IMR-90 (cell line): ENCODE data around the gene F13A1. TPM values are rescaled to one million over a fixed set of nuclear protein-coding genes. Genes with fewer than 3 reads are reported as not detected.

Source experiments
- ATAC-seq: fragments of 200-7000 bp; cut with Tn5 transposase; 2 replicates; pipeline ENCODE4 v1.9.1; 2020; ENCODE audit warnings: low read depth, mild to moderate bottlenecking, moderate library complexity
- BruUV-seq: library from RNA; stranded (reverse); fragments of 400-500 nt; replicated peaks from 2 replicates; lab custom pipeline; 2021; lab: Mats Ljungman, UMichigan
- CTCF ChIA-PET: fragments of 300-600 bp; formaldehyde crosslinking; extraction: SDS; loops from one replicate; lab custom pipeline; 2021; ENCODE audit warnings: antibody characterized with exemption; lab: Yijun Ruan, JAX
- POLR2A ChIA-PET: fragments of 300-600 bp; sonication (Branson Sonifier 250); formaldehyde crosslinking; loops from one replicate; lab custom pipeline; 2022; ENCODE audit warnings: antibody characterized with exemption; ENCODE audit not compliant: unreplicated experiment; lab: Charles Lee
- DNase-seq: peaks from one replicate; pipeline ENCODE4 v3.0.0; 2013
- H2AFZ ChIP-seq: replicated peaks from 2 replicates; pipeline ENCODE3; 2013; ENCODE audit warnings: low read length, mild to moderate bottlenecking; ENCODE audit not compliant: poor library complexity
- H2AK5ac ChIP-seq: 2 replicates; pipeline ENCODE4 v1.6.1; 2013; ENCODE audit warnings: low read depth, low read length, inconsistent platforms
- H2AK9ac ChIP-seq: replicated peaks from 2 replicates; pipeline ENCODE3; 2013; ENCODE audit warnings: mild to moderate bottlenecking, low read depth, low read length, moderate library complexity; ENCODE audit not compliant: poor library complexity
- H2BK120ac ChIP-seq: 2 replicates; pipeline ENCODE4 v1.6.1; 2013; ENCODE audit warnings: low read depth, low read length, inconsistent platforms
- H2BK15ac ChIP-seq: 3 replicates; pipeline ENCODE4 v1.6.1; 2013; ENCODE audit warnings: low read depth, low read length, inconsistent platforms
- H2BK20ac ChIP-seq: 2 replicates; pipeline ENCODE4 v1.6.1; 2013; ENCODE audit warnings: low read depth, mild to moderate bottlenecking, inconsistent platforms, low read length, moderate library complexity
- H2BK5ac ChIP-seq: 2 replicates; pipeline ENCODE4 v1.6.1; 2013; ENCODE audit warnings: mild to moderate bottlenecking, low read depth, low read length, inconsistent platforms; ENCODE audit not compliant: poor library complexity, severe bottlenecking
- H3K14ac ChIP-seq: replicated peaks from 2 replicates; pipeline ENCODE4 v1.6.1; 2013; ENCODE audit warnings: low read depth, low read length, inconsistent platforms
- H3K18ac ChIP-seq: 2 replicates; pipeline ENCODE4 v1.6.1; 2013; ENCODE audit warnings: low read depth, low read length, control low read depth
- H3K23ac ChIP-seq: 2 replicates; pipeline ENCODE4 v1.6.1; 2013; ENCODE audit warnings: low read depth, low read length, inconsistent platforms
- H3K27ac ChIP-seq: 2 replicates; pipeline ENCODE4 v1.5.1; 2013; ENCODE audit warnings: mild to moderate bottlenecking, control low read depth, low read length; ENCODE audit not compliant: insufficient read depth
- H3K27me3 ChIP-seq: 2 replicates; pipeline ENCODE4 v1.6.1; 2013; ENCODE audit warnings: low read length; ENCODE audit not compliant: control insufficient read depth, insufficient read depth
- H3K36me3 ChIP-seq: 2 replicates; pipeline ENCODE4 v1.6.1; 2013; ENCODE audit warnings: low read length, mixed read lengths; ENCODE audit not compliant: control insufficient read depth, insufficient read depth
- H3K4ac ChIP-seq: 2 replicates; pipeline ENCODE4 v1.6.1; 2013; ENCODE audit warnings: low read depth, low read length, inconsistent platforms
- H3K4me1 ChIP-seq: 2 replicates; pipeline ENCODE4 v1.6.1; 2013; ENCODE audit warnings: low read length, mixed read lengths; ENCODE audit not compliant: control insufficient read depth, insufficient read depth
- H3K4me2 ChIP-seq: 2 replicates; pipeline ENCODE4 v1.6.1; 2013; ENCODE audit warnings: low read depth, mild to moderate bottlenecking, control low read depth, low read length, moderate library complexity
- H3K4me3 ChIP-seq: 2 replicates; pipeline ENCODE4 v1.5.1; 2013; ENCODE audit warnings: low read depth, mild to moderate bottlenecking, control low read depth, low read length, moderate library complexity; ENCODE audit not compliant: insufficient read depth
- H3K56ac ChIP-seq: 2 replicates; pipeline ENCODE4 v1.6.1; 2013; ENCODE audit warnings: low read length, inconsistent platforms; ENCODE audit not compliant: insufficient read depth; ENCODE audit errors: extremely low read depth
- H3K79me1 ChIP-seq, 2 experiments: 2 replicates each; pipeline ENCODE4 v1.6.1; 2013; ENCODE audit warnings: low read length in 2 of 2, inconsistent platforms in 1 of 2, low read depth in 1 of 2
- H3K9ac ChIP-seq: 2 replicates; pipeline ENCODE4 v1.6.1; 2013; ENCODE audit warnings: low read depth, low read length, control low read depth
- H3K9me1 ChIP-seq: 2 replicates; pipeline ENCODE4 v1.6.1; 2013; ENCODE audit warnings: low read length, inconsistent platforms; ENCODE audit not compliant: insufficient read depth
- H3K9me3 ChIP-seq: 2 replicates; pipeline ENCODE4 v1.6.1; 2013; ENCODE audit warnings: low read length; ENCODE audit not compliant: control insufficient read depth, insufficient read depth
- H4K20me1 ChIP-seq: 2 replicates; pipeline ENCODE4 v1.6.1; 2013; ENCODE audit warnings: low read length, inconsistent platforms; ENCODE audit not compliant: insufficient read depth
- H4K5ac ChIP-seq: 2 replicates; pipeline ENCODE4 v1.6.1; 2013; ENCODE audit warnings: mild to moderate bottlenecking, low read depth, low read length, control low read depth
- H4K8ac ChIP-seq, 2 experiments: 2 replicates each; pipeline ENCODE4 v1.6.1; 2013; ENCODE audit warnings: low read depth in 2 of 2, low read length in 2 of 2, control low read depth in 1 of 2, inconsistent platforms in 1 of 2
- H4K91ac ChIP-seq: 2 replicates; pipeline ENCODE4 v1.6.1; 2013; ENCODE audit warnings: low read depth, low read length, inconsistent platforms; ENCODE audit not compliant: insufficient read depth
- BHLHE40 ChIP-seq: fragments of 150-350 bp; IDR thresholded peaks from 2 replicates; pipeline ENCODE4 v1.6.1; 2016; ENCODE audit warnings: mild to moderate bottlenecking, low read depth, low read length
- CEBPB ChIP-seq: IDR thresholded peaks from 2 replicates; pipeline ENCODE4 v1.6.1; 2012; ENCODE audit warnings: low read depth, low read length, improper control_type of control experiment
- CHD1 ChIP-seq: IDR thresholded peaks from 2 replicates; pipeline ENCODE4 v1.6.1; 2012; ENCODE audit warnings: low read depth, low read length, improper control_type of control experiment
- CTCF ChIP-seq: conservative IDR thresholded peaks from 2 replicates; pipeline ENCODE4 v1.5.1; 2012; ENCODE audit warnings: mild to moderate bottlenecking, low read depth, low read length, improper control_type of control experiment
- ELK1 ChIP-seq: fragments of 150-350 bp; IDR thresholded peaks from 2 replicates; pipeline ENCODE4 v1.6.1; 2016; ENCODE audit warnings: low read depth, mild to moderate bottlenecking, low read length, moderate library complexity, borderline replicate concordance
- FOS ChIP-seq: fragments of 150-350 bp; IDR thresholded peaks from 2 replicates; pipeline ENCODE4 v1.6.1; 2016; ENCODE audit warnings: low read depth, low read length
- MAFK ChIP-seq: IDR thresholded peaks from 2 replicates; pipeline ENCODE4 v1.6.1; 2012; ENCODE audit warnings: low read depth, low read length, improper control_type of control experiment
- MAZ ChIP-seq: IDR thresholded peaks from 2 replicates; pipeline ENCODE4 v1.6.1; 2012; ENCODE audit warnings: low read depth, mild to moderate bottlenecking, low read length, improper control_type of control experiment, moderate library complexity, borderline replicate concordance
- MXI1 ChIP-seq: IDR thresholded peaks from 2 replicates; pipeline ENCODE4 v1.6.1; 2012; ENCODE audit warnings: low read depth, mild to moderate bottlenecking, low read length, moderate library complexity, borderline replicate concordance
- NFE2L2 ChIP-seq: fragments of 150-350 bp; IDR thresholded peaks from 2 replicates; pipeline ENCODE4 v1.6.1; 2016; ENCODE audit warnings: low read depth, mild to moderate bottlenecking, low read length
- POLR2A ChIP-seq: IDR thresholded peaks from 2 replicates; pipeline ENCODE4 v1.6.1; 2012; ENCODE audit warnings: mild to moderate bottlenecking, low read depth, low read length
- RAD21 ChIP-seq: IDR thresholded peaks from 2 replicates; pipeline ENCODE4 v1.6.1; 2012; ENCODE audit warnings: low read length, improper control_type of control experiment
- RFX5 ChIP-seq: IDR thresholded peaks from 2 replicates; pipeline ENCODE4 v1.8.0; 2012; ENCODE audit warnings: low read depth, mild to moderate bottlenecking, low read length, moderate library complexity
- USF2 ChIP-seq: fragments of 150-350 bp; IDR thresholded peaks from 2 replicates; pipeline ENCODE4 v1.6.1; 2017; ENCODE audit warnings: mild to moderate bottlenecking, antibody characterized with exemption, low read length, low read depth
- WGBS, 2 experiments: methylation state at CpG; one replicate each; pipeline versions ENCODE4 v1.1.5 to v1.1.7; 2013; ENCODE audit warnings: missing lambda C conversion rate in 2 of 2; ENCODE audit not compliant: insufficient read length in 1 of 2; ENCODE audit errors: extremely low coverage in 2 of 2; 5-methylcytosine and 5-hydroxymethylcytosine counted together
- dilution Hi-C: fragments of 300-500 bp; cut with HindIII; formaldehyde crosslinking; loops from one replicate; pipeline ENCODE4 v1.14.3; 2018; ENCODE audit warnings: low sequenced_read_pairs; ENCODE audit not compliant: unreplicated experiment
- in situ Hi-C: fragments of 300-500 bp; cut with MboI; formaldehyde crosslinking; loops from 3 replicates; pipeline ENCODE4 v1.14.3; 2019; ENCODE audit warnings: low sequenced_read_pairs, inconsistent platforms, mixed read lengths
- intact Hi-C: fragments of 100-400 bp; cut with micrococcal nuclease; formaldehyde crosslinking; loops from 2 replicates; pipeline ENCODE4 v1.10.0; 2022
- polyA plus RNA-seq, 3 experiments: library from polyadenylated mRNA; depleted of rRNA; stranded (reverse); fragments of >200 nt; gene quantifications; 2 replicates each; pipeline ENCODE4 v1.2.3, GENCODE V29; 2012; ENCODE audit warnings: low replicate concordance in 1 of 3
- total RNA-seq: library from RNA; depleted of rRNA; stranded (reverse); fragments of >200 nt; gene quantifications from 2 replicates; pipeline ENCODE4 v1.2.3, GENCODE V29; 2012

The F13A1 gene
- total and polyA plus RNA-seq, 2 of the 4 experiments (the other 2 are of a cell fraction) = not detected

GRCh38 chr6:6123803-6124202 is 196.7 kb downstream of the F13A1 start:
- no peak overlapping the region for H3K4me3 ChIP-seq
- TF ChIP-seq USF2 (no peak), MAFK (no peak), POLR2A (no peak), NFE2L2 (no peak), RAD21 (no peak), CHD1 (no peak), CEBPB (no peak), ELK1 (no peak), FOS (no peak), RFX5 (no peak), BHLHE40 (no peak), CTCF (no peak), MAZ (no peak), MXI1 (no peak)
- no peaks in the 10 kb centered on the region for H3K36me3 ChIP-seq
- no peak overlapping the region for H3K27ac ChIP-seq
- no TSS peak for BruUV-seq
- no peaks in the 10 kb centered on the region for H3K27me3 ChIP-seq
- in situ Hi-C loops (no loop called here), intact Hi-C loops (no loop called here), dilution Hi-C loops (no loop called here)
- H3K79me1 ChIP-seq = no peaks in the 10 kb centered on the region
- no peak overlapping the region for H2AK5ac ChIP-seq
- H3K4me2 ChIP-seq = no peak overlapping the region
- WGBS, 2 experiments = no CpG with 5 or more reads among the region's 3 CpGs
- H3K4me1 ChIP-seq = no peaks in the 10 kb centered on the region
- DNase-seq (no peak), ATAC-seq (no peak)
- H3K9me1 ChIP-seq = no peaks in the 10 kb centered on the region
- ChIA-PET CTCF (no interaction called here), POLR2A (no interaction called here)
- H4K20me1 ChIP-seq = no peaks in the 10 kb centered on the region
- H2BK20ac ChIP-seq = no peak overlapping the region
- H3K23ac ChIP-seq = no peak overlapping the region
- H2AFZ ChIP-seq = no peak overlapping the region
- no peak overlapping the region for H2BK5ac ChIP-seq
- no peak overlapping the region for H4K5ac ChIP-seq
- H2BK120ac ChIP-seq = no peak overlapping the region
- no peak overlapping the region for H2BK15ac ChIP-seq
- H3K9ac ChIP-seq = no peak overlapping the region
- H3K14ac ChIP-seq = no peak overlapping the region
- no peak overlapping the region for H3K56ac ChIP-seq
- no peak overlapping the region for H4K91ac ChIP-seq
- H4K8ac ChIP-seq = no peak overlapping the region
- no peak overlapping the region for H2AK9ac ChIP-seq
- H3K4ac ChIP-seq = no peak overlapping the region
- H3K18ac ChIP-seq = no peak overlapping the region
- peaks cover 27% of the 10 kb centered on the region for H3K9me3 ChIP-seq
